ENCODE results near the gene ASB2. TPM values are rescaled to one million over a fixed set of nuclear protein-coding genes. Genes with fewer than 3 reads are reported as not detected.

ASB2 gene
- total RNA-seq, 1 donor from 2014 or later = 1.00 TPM

GRCh38 chr14:93980456-93981201, 4.3 kb upstream of the ASB2 start:
- no peak for ATAC-seq

DNA sequence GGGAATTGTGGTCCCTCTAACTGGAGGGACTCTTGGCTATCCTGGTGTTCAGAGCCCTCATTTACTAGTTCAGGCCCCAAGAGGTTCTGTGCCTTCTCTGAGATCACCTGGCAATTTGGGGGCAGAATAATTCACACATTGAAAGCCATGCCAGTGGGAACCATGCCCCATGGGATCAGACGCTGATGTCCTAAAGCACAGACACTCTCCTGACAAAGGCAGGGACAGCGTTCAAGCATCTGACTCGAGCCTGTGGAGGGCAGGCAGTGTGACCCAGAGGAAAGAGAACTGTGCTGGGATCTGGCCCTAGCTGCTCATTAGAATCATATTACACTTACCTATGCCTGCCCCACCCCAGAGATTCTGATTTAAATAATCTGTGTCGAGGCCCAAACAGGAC, 2.4 kb upstream of the ASB2 start:
- ATAC-seq = no peak

- ATAC-seq = peak; percentile 25
Measured at GRCh38 chr14:93977790-93978581, 1.6 kb upstream of the ASB2 start.

DNA sequence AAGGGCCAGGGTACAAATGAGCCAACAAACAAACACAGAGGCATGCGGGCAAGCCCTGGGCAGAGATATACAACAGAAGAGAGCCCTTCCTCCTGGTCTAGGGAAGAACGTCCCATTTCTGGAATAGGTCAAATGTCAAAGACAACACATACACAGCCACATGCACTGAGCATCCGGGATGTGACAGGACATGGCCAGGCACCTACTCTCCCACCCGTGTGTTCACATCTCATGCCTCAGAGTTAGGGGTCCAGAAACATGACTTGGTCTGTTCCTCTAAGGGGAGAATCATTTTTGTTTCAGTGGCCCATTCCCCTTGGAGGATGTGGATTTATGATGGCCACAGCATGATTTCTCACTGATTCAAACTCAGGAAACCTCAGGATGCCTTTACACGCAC, 801 bp upstream of the ASB2 start:
- ATAC-seq = no peak

GRCh38 chr14:93975791-93976476, 436 bp downstream of the ASB2 start:
- no peak for ATAC-seq

- no peak for ATAC-seq
Measured at GRCh38 chr14:93974833-93975232, 1.5 kb downstream of the ASB2 start.

GRCh38 chr14:93974299-93974698, 2.1 kb downstream of the ASB2 start:
- no peak for ATAC-seq

- ATAC-seq = no peak
Measured at GRCh38 chr14:93973607-93974006, 2.8 kb downstream of the ASB2 start.

GRCh38 chr14:93972618-93973205, 3.7 kb downstream of the ASB2 start:
- no peak for ATAC-seq

- no peak for ATAC-seq
Measured at GRCh38 chr14:93971635-93972027, 4.7 kb downstream of the ASB2 start.

DNA sequence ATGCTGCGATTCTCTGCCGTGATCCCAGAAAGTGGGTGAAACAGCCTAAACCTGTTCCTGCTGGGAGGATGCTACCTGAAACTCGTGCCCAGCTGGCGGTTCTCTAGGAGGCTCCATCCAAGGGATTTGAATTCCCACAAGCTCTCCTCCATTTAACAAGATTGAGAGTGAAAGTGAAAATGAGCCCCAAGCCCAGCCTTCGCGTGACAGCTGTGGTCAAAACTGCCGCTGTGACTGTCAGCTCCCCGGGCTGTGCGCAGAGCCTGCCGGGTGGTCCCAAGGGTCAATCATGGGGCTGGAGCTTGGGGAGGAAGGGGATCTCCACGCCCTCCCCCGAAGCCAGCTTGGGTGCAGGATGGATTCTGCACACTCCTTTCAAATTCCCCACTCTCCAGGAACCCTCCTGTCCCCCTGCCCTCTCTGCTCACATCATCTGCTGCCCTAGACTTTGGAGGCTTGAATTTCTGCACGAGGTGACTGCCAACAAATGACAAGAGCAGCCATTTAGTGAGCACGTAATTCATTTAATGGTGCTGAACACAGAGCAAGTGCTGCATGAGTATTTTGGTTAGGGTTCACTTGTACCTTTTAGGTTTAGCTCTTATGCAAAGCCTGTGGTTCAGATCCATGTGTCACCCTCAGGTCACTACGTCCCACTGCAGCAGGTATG, 5.3 kb downstream of the ASB2 start:
- ATAC-seq = no peak

DNA sequence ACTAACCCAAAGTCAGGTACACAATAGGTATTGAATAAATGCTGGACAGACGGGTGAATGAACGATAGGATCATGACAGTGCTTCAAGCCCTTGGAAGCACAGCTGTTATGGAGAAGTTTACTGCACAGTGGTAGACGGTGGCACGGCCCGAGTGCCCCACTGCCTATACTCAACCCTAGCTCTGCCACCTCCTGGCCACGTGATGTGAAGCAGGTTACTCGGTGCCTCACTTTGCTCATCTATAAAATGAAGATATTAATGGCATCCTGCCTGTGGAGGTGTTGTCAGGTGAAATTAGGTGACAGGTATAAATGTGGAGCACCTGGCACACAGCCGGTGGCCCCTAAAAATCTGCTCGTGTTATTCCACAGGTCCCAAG, 5.8 kb downstream of the ASB2 start:
- peak; percentile 80 for ATAC-seq

- ATAC-seq = no peak
Measured at GRCh38 chr14:93969082-93969828, 7.1 kb downstream of the ASB2 start.

- ATAC-seq = peak; percentile 19
Measured at GRCh38 chr14:93967637-93968250, 8.6 kb downstream of the ASB2 start.

GRCh38 chr14:93965946-93966474, 10.4 kb downstream of the ASB2 start:
- no peak for ATAC-seq

DNA sequence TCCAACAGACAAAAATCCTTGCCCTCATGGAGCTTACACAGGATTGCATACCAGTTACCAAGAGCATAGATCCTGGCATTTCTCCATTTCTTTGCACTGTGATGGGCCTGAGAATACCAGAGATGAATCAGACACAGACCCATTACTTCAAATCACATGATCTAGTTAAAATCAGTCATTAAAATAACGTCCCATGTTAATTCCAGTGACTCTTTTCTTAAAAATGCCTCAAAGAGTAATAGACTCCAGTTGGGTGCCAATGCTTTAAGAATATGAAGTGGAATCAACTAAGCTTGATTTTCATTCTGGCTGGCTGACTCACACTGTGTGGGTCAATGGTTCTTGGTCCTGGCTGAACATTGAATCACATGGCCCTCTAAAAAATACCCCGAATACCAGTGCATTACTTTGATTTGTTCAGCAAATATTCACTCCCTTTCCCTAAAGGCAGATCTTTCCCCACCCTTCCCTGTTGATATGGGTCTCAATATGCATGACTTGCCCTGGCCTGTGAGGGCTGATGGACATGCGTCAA, 11.0 kb downstream of the ASB2 start:
- peak; percentile 12 for ATAC-seq

DNA sequence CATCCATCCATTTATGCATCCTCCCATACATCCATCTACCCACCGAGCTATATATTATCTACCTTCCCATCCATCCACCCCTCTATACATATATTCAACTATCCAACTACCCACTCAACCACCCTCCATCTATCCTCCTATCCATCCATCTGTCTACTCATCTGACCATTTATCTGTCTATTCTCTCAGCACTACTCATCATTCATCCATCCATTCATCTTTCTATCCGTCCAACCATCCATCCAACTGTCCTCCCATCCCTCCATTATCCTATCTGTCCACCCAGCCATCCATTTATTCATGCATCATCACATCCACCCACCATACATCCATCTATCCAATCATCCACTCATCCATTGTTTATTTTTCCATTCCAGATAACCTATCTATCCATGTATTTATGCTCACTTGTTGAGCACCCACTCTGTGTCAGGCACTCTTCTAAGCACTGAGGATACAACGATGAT, 11.5 kb downstream of the ASB2 start:
- ATAC-seq = no peak

- no peak for ATAC-seq
Measured at GRCh38 chr14:93964281-93964680, 12.1 kb downstream of the ASB2 start.

GRCh38 chr14:93963692-93964091, 12.7 kb downstream of the ASB2 start:
- ATAC-seq = no peak

Measured in esophagus mucosa (tissue), 1 donor.